Hypothalamus (tissue), 51 donors: ENCODE data around the gene FAM114A2.

Experiments used
- DNase-seq, 51 donors: peaks; one replicate each; lab custom pipeline; 2025; lab: John Stamatoyannopoulos, UW

Gene FAM114A2

GRCh38 chr5:153953411-153953810 lies 85.3 kb downstream of the FAM114A2 start:
- DNase-seq, result no peak

DNA sequence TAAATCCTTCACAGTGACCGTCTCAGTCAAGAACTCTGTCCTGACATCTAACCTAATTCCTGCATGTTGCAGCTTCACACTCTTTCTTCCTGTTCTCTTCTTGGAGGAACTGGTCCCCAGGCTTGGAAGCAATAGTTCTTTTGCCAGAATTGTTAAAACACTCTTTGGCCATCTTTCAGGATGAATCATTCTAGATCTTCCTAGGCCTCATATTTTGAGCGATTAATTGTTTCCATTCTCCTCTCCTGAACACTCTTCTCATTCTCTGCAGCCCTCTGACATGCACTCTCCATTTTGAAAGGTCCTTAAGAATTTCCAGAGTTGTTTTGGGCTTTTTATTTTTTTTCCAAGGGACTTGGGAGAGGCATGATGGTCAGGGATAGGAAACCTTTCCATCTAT lies 85.8 kb downstream of the FAM114A2 start:
- DNase-seq, result no peak

DNA sequence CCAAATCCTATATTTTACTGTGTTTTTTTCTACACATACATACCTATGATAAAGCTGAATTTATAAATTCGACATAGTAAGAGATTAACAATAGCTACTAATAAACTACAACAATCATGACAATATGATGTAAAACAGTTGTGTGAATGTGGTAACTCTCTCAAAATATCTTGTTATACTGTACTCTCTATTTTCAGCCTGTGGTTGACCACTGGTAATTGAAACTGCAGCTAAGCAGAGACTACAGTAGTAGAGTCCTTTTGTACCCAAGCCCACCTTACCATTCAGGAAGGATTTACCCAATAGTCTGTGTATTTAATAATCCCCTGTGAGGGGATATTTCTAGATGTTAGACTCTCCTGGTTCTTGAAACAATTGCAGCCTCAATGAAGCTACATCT lies 86.7 kb downstream of the FAM114A2 start:
- DNase-seq, result no peak

- no peak for DNase-seq
These were observed 97.4 kb downstream of the FAM114A2 start for GRCh38 chr5:153941265-153941664.
